Adrenal gland (tissue), 5 donors: ENCODE data around the gene CUL4B.

Experiments
- POLR2A ChIP-seq, 2 donors: fragments of 450-650 bp; IDR thresholded peaks; one replicate each; pipeline ENCODE4 v1.6.1; 2017; ENCODE audit warnings: antibody characterized with exemption in 2 of 2, mild to moderate bottlenecking in 2 of 2, moderate library complexity in 1 of 2
- TF ChIP-seq, protein P1 (sequence below), 6 experiments: fragments of 450-650 bp in 4 of 6; fragments of 200-600 bp in 2 of 6; sonication (generic) in 1 of 6; IDR thresholded peaks; 1 replicate in 5 of 6; 2 replicates in 1 of 6; pipeline versions ENCODE4 v1.5.1 to v1.8.0; 2016 to 2021; ENCODE audit warnings: antibody characterized with exemption in 6 of 6, mild to moderate bottlenecking in 2 of 6, moderate library complexity in 1 of 6
- donor health status: DM: no; HTN: no; CAD: no.

GRCh38 chrX:120564925-120565324, 4.2 kb upstream of the CUL4B start:
- TF ChIP-seq, protein P1, sequence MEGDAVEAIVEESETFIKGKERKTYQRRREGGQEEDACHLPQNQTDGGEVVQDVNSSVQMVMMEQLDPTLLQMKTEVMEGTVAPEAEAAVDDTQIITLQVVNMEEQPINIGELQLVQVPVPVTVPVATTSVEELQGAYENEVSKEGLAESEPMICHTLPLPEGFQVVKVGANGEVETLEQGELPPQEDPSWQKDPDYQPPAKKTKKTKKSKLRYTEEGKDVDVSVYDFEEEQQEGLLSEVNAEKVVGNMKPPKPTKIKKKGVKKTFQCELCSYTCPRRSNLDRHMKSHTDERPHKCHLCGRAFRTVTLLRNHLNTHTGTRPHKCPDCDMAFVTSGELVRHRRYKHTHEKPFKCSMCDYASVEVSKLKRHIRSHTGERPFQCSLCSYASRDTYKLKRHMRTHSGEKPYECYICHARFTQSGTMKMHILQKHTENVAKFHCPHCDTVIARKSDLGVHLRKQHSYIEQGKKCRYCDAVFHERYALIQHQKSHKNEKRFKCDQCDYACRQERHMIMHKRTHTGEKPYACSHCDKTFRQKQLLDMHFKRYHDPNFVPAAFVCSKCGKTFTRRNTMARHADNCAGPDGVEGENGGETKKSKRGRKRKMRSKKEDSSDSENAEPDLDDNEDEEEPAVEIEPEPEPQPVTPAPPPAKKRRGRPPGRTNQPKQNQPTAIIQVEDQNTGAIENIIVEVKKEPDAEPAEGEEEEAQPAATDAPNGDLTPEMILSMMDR (IDR thresholded peaks at IDR 0.05) = no peak
- no peak for TF ChIP-seq POLR2A (IDR thresholded peaks at IDR 0.05)
